HG03135 (cell line): Measurements from ENCODE around the gene UBL4A.
A peak's percentile ranks its signal among the peaks of the same experiment; 100 is the strongest.

Experiments used
- ATAC-seq: cut with Tn5 transposase; IDR thresholded peaks from one replicate; pipeline ENCODE4 v1.9.1; 2021; ENCODE audit warnings: mild to moderate bottlenecking, moderate library complexity; ENCODE audit not compliant: unreplicated experiment

UBL4A gene

GRCh38 chrX:154484255-154485149 lies 1.9 kb downstream of the UBL4A start:
- no peak for ATAC-seq

- ATAC-seq, result no peak
These were observed 3.1 kb downstream of the UBL4A start for GRCh38 chrX:154483325-154483724.

- no peak for ATAC-seq
These were observed 3.6 kb downstream of the UBL4A start for GRCh38 chrX:154482786-154483185.

GRCh38 chrX:154481911-154482601 lies 4.4 kb downstream of the UBL4A start:
- no peak for ATAC-seq

GRCh38 chrX:154481195-154481594 lies 5.2 kb downstream of the UBL4A start:
- no peak for ATAC-seq

GRCh38 chrX:154478728-154479622 lies 7.4 kb downstream of the UBL4A start, which contains the start of gene LAGE3:
LAGE3 (minus strand) TSS chrX:154479281; CDS start chrX:154478915, 366 bp downstream.
- ATAC-seq, result peak; percentile 80

- ATAC-seq, result peak; percentile 4
These were observed 8.4 kb downstream of the UBL4A start for GRCh38 chrX:154477891-154478477.

- ATAC-seq, result no peak
These were observed 9.6 kb downstream of the UBL4A start for GRCh38 chrX:154476821-154477220.

GRCh38 chrX:154473683-154474082 lies 12.7 kb downstream of the UBL4A start:
- ATAC-seq, result no peak

GRCh38 chrX:154472685-154473632 lies 13.5 kb downstream of the UBL4A start:
- no peak for ATAC-seq

- no peak for ATAC-seq
These were observed 14.4 kb downstream of the UBL4A start for GRCh38 chrX:154471839-154472684.

GRCh38 chrX:154470914-154471568 lies 15.4 kb downstream of the UBL4A start:
- no peak for ATAC-seq

GRCh38 chrX:154470434-154470833 lies 16.0 kb downstream of the UBL4A start:
- ATAC-seq, result no peak

- ATAC-seq, result no peak
These were observed 16.5 kb downstream of the UBL4A start for GRCh38 chrX:154469880-154470279.

- no peak for ATAC-seq
These were observed 17.3 kb downstream of the UBL4A start for GRCh38 chrX:154469114-154469513.

- no peak for ATAC-seq
These were observed 18.2 kb downstream of the UBL4A start for GRCh38 chrX:154468217-154468616.

- ATAC-seq, result no peak
These were observed 18.9 kb downstream of the UBL4A start for GRCh38 chrX:154467556-154467955.

- no peak for ATAC-seq
These were observed 19.5 kb downstream of the UBL4A start for GRCh38 chrX:154466907-154467306.
